Measurements from ENCODE around the gene KLF2.

DNA sequence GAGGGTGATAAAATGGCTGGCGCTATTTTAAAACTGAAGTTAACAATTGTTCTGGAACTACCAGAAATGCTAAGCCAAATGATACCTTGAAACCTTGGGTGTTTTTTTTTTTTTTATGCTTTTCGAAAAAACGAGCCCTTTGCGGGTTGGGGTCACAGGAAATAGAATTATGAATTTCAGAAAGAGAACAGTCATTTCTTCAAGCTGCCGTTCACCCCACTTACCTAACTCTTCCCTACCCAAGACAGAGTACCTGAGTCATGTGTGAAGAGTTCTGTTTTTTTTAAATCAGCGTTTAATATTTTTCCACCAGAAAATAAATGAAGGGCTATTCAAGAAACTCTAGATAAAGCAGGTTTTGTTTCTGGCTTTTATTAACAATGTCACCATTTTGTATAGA lies 35.3 kb downstream of the KLF2 start:
- TF ChIP-seq, protein P1, sequence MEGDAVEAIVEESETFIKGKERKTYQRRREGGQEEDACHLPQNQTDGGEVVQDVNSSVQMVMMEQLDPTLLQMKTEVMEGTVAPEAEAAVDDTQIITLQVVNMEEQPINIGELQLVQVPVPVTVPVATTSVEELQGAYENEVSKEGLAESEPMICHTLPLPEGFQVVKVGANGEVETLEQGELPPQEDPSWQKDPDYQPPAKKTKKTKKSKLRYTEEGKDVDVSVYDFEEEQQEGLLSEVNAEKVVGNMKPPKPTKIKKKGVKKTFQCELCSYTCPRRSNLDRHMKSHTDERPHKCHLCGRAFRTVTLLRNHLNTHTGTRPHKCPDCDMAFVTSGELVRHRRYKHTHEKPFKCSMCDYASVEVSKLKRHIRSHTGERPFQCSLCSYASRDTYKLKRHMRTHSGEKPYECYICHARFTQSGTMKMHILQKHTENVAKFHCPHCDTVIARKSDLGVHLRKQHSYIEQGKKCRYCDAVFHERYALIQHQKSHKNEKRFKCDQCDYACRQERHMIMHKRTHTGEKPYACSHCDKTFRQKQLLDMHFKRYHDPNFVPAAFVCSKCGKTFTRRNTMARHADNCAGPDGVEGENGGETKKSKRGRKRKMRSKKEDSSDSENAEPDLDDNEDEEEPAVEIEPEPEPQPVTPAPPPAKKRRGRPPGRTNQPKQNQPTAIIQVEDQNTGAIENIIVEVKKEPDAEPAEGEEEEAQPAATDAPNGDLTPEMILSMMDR (IDR thresholded peaks at IDR 0.05), result no peak
- no peak for TF ChIP-seq POLR2A (IDR thresholded peaks at IDR 0.05)
